Hindlimb muscle (tissue), 1 donor: ENCODE results near the gene MSH4. TPM values are rescaled to one million over a fixed set of nuclear protein-coding genes. Genes with fewer than 3 reads are reported as not detected.
A peak's percentile ranks its signal among the peaks of the same experiment; 100 is the strongest.
"Not testable (repeated sequence)": the region's sequence is repeated elsewhere in the genome, so short reads cannot be mapped to it uniquely, and the experiment has no call there.

ENCODE experiments used
- DNase-seq: peaks from one replicate; pipeline ENCODE4 v3.0.0-alpha.2; 2013
- polyA plus RNA-seq: library from polyadenylated mRNA; unstranded; fragments of 120-200 nt; gene quantifications from one replicate; pipeline ENCODE4 v1.2.1, GENCODE V29; 2013; ENCODE audit not compliant: insufficient read length

Gene MSH4
- 0.67 TPM for polyA plus RNA-seq

DNA sequence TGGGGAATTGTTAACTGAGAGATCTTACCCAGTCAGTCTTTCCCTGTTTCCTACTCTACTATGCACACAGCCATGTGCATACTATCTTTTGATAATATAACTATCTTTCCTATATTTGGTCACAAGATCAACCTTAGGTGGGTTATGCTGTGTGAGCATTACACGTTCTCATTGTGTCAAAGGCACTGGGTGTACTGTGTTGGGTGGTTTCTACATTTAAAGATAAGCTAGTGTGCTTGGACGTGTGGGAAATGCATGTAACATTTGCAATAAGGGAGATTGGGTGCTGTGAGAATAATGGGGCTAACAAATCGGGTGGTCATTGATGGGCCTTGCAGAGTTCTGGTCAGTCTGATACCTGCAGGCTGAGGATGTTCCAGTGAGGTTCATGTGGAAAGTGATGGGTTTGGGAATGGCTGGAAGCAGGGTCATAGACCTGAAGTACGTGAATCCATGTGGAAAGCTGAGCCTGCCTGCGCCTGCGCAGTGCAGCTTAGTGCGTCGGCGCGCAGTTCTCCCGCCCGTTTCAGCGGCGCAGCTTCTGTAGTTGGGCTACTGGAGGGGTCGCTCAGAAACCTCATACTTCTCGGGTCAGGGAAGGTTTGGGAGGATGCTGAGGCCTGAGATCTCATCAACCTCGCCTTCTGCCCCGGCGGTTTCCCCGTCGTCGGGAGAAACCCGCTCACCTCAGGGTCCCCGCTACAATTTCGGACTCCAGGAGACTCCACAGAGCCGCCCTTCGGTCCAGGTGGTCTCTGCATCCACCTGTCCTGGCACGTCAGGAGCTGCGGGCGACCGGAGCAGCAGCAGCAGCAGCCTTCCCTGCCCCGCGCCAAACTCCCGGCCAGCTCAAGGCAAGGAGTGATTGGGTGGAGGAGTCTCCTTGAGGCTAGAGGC is at the start of gene MSH4:
Gene MSH4 (plus strand): TSS at position 507 of the 897 bp plus-strand sequence. CDS start 104 bp downstream, at position 611.
- no peak for DNase-seq

DNA sequence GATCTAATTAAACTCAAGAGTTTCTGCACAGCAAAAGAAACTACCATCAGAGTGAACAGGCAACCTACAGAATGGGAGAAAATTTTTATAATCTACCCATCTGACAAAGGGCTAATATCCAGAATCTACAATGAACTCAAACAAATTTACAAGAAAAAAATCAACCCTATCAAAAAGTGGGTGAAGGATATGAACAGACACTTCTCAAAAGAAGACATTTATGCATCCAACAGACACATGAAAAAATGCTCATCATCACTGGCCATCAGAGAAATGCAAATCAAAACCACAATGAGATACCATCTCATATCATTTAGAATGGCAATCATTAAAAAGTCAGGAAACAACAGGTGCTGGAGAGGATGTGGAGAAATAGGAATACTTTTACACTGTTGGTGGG is 39.5 kb upstream of the MSH4 start:
- not testable (repeated sequence) for DNase-seq

DNA sequence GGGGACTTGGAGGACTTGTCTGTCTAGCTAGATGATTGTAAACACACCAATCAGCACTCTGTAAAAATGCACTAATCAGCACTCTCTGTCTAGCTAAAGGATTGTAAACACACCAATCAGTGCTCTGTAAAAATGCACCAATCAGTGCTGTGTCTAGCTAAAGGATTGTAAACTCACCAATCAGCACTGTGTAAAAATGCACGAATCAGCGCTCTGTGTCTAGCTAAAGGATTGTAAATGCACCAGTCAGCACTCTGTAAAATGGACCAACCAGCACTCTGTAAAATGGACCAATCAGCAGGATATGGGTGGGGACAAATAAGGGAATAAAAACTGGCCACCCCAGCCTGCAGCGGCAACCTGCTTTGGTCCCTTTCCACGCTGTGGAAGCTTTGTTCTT is 38.1 kb upstream of the MSH4 start:
- not testable (repeated sequence) for DNase-seq

DNA sequence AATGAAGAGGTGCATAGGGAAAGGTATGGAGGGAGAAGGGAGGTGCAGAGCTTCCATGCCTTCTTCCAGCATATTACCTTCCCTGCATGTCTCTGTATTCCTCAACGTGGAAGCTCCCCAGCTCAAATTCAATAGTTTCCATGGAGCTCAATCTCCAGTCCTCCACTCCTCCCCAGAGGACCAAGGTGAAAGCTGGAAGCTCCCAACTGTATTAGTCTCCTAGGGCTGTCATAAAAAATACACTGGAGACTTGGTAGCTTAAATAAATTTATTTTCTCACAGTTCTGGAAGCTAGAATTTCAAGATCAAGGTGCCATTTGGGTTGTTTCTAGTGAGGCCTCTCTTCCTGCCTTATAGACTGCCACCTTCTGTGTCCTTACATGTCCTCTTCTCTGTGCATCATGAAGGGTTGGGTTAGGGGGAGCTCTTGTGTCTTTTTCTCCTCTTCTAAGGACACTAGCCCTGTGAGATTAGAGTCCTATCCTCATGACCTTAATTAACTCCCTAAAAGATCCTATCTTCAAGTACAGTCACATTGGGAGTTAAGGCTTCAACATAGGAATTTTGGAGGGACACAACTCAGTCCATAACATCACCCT is 32.5 kb upstream of the MSH4 start:
- DNase-seq = no peak

DNA sequence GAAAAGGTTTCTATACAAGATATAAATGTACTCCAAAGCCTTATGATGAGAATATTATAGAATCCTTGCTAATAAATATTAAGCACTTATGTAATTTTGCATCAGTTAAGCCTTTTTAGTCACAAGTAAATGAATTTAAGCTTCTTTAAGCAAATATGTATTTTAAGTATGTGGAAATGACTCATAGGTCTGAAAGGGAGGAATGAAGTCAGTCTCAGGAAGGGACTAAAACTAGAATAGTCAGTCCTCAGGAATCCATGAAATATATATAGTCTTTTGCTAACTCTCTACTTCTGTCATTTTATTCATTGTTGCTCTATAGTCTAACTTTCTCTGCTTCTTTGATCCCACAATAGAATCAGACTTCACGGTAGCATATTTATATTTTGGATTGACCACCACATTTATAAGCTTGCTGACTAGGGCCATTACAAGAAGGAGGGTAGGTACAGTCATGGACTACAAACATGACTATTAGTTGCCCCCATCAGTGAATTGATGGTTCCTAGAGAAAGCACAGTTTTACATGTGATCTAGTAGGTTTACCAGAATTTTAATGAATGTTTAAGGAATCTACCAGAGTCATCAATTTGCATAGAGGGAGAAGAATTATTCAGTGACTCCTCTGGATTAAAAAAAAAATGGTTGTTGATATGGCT is 30.9 kb upstream of the MSH4 start:
- no peak for DNase-seq

DNA sequence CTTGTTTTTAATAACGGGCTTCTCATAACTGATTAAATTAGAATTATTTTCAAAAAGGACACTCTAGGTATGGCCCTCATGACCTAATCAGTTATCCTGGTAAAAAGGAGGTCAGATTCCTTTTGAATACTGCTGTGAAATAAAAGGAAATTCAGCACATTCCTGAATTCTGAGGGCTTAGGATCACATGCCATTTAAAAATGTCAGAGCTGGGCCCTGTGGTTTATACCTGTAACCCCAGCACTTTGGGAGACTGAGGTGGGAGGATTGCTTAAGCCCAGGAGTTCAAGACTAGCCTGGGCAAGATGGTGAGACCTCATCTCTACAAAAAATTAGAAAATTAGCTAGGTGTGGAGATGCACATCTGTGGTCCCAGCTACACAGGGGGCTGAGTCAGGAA is 28.7 kb upstream of the MSH4 start:
- no peak for DNase-seq

GRCh38 chr1:75770761-75771160 is 25.9 kb upstream of the MSH4 start:
- DNase-seq = no peak

DNA sequence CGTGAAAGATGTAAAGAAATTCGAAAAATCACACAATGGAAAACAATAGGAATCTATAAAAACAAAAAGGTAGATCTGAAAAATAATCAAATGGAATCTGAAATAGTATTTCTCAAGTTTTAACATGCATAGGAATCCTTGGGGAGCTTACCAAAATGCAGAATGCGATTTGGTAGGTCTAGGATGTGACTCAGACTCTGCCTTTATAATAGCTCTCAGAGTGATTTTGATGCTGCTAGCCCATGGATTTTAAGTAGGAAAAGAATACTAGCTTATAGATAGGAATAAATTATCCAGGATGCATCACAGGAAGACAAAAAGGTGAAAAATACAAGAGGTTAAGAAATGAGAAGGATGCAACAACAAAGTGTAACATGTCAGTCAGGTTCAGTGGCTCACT is 24.7 kb upstream of the MSH4 start:
- no peak for DNase-seq

GRCh38 chr1:75777812-75778211 is 18.9 kb upstream of the MSH4 start:
- DNase-seq = not testable (repeated sequence)

DNA sequence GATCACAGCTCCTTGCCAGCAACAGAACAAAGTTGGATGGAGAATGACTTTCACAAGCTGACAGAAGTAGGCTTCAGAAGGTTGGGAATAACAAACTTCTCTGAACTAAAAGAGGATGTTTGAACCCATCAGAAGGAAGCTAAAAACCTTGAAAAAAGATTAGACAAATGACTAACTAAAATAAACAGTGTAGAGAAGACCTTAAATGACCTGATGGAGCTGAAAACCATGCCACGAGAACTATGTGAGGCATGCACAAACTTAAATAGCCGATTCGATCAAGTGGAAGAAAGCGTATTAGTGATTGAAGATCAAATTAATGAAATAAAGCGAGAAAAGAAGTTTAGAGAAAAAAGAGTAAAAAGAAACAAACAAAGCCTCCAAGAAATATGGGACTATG is 18.0 kb upstream of the MSH4 start:
- DNase-seq = not testable (repeated sequence)

DNA sequence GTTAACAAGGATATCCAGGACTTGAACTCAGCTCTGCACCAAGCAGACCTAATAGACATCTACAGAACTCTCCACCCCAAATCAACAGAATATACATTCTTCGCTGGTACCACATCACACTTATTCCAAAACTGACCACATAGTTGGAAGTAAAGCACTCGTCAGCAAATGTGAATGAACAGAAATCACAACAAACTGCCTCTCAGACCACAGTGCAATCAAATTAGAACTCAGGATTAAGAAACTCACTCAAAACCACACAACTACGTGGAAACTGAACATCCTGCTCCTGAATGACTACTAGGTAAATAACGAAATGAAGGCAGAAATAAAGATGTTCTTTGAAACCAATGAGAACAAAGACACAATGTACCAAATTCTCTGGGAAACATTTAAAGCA is 16.5 kb upstream of the MSH4 start:
- not testable (repeated sequence) for DNase-seq

DNA sequence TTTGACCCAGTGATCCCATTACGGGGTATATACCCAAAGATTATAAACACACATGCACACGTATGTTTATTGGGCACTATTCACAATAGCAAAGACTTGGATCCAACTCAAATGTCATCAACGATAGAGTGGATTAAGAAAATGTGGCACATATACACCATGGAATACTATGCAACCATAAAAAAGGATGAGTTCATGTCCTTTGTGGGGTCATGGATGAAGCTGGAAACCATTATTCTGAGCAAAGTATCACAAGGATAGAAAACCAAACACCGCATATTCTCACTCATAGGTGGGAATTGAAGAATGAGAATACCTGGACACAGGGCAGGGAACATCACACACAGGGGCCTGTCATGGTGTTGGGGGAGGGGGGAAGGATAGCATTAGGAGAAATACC is 12.8 kb upstream of the MSH4 start:
- DNase-seq = not testable (repeated sequence)

GRCh38 chr1:75785320-75785982 is 11.2 kb upstream of the MSH4 start:
- DNase-seq = no peak

DNA sequence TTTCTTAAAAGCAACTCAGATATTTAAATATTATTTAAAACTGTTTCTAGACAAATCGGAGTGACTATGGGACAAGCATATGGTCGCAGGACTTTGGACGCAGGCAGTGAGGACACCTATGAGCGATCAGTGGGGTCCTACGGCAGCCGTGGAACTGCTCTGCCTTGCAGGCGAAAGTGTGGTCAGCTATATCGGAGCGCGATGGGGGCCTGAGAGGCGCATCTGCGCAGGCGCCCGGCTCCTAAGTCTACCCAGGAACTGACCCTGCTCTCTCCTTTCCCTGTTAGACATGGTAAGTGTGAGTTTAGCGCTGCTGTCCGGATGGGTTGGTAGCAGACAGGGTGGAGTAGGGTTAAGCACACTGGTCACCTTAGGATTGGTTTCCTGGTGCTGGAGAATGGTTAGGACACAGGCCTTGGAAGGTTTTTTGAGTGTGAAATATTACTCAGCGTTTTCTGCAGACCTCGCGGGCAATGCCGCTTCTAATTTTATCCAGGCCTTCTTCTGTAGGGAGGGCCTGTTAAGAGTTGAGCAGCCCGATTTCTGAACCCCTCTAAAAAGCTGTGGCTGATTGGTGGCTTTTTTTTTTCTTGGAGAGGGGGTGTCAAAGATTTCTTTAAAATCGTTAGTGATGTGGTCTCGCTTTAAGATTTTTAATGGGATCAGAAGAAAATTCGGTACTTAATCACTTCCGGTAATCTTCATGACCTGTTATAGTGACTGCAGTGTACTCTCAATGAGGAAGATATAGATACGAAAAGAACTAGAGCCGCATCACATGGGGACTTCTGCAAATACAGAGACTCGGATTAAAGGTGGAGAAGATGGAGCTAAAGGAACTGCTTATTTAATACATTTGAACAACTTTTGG is 10.5 kb upstream of the MSH4 start, which contains the start of gene RABGGTB:
Gene RABGGTB (plus strand): TSS at position 274 of the 871 bp plus-strand sequence. CDS start 16 bp downstream, at position 290.
- DNase-seq = peak; percentile 97

GRCh38 chr1:75786901-75787493 is 9.7 kb upstream of the MSH4 start:
- DNase-seq = no peak

- DNase-seq = no peak
Measured at GRCh38 chr1:75787524-75787923, 9.2 kb upstream of the MSH4 start.

DNA sequence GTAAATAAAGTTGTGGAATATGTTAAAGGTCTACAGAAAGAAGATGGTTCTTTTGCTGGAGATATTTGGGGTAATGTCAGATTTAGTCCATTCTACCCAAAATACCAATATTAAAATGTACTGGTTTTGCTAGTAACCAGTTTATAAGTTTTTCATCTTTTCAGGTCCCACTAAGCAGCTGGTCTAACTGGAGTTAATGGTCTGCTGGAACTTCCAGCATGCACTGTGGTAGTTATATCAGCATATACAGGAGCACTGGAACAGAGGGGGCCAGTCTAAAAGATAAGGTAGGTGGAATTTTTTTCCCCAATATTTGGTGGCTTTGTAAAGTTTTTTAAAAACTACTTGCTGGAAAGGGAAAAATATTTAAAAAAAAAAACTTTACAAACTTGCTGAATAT is 6.7 kb upstream of the MSH4 start:
- DNase-seq = no peak

DNA sequence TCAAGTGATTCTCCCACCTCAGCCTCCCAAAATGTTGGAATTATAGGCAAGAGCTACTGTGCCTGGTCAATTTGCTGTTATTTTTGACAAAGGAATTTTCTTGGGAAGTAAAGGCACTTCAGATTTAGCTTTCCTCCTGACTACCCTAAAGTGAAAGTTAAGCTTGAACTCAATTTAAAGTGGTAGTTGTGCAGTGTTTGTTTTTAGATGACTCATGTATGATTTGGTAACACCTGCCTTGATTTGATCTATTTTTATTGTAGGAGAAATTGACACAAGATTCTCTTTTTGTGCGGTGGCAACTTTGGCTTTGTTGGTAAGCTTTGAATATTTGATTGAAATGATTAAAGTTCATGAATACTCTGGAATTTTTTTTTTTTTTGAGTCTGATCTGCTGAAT is 5.7 kb upstream of the MSH4 start:
- DNase-seq = no peak

- no peak for DNase-seq
Measured at GRCh38 chr1:75792091-75792490, 4.6 kb upstream of the MSH4 start.

- no peak for DNase-seq
Measured at GRCh38 chr1:75794382-75794781, 2.3 kb upstream of the MSH4 start.

DNA sequence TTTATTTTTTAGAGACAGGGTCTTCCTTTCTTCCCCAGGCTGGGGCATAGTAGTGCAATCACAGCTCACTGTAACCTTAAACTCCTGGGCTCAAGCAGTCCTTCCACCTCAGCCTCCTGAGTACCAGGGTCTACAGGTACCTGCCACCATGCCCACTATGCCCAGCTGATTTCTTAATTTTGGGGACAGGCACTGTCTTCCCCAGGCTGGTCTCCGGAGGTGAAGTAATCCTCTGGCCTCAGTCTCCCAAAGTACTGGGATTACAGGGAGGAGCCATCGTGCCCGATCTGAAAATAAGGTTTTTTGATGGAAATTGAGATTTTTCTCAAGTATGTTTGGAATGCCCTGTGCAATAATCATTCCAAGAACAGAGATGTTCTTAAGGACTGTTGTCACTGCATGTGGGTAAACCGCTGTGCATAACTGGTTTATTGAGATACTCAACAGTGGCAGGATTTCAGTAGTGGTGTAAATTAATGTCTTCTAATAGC is 934 bp upstream of the MSH4 start:
- DNase-seq = no peak
